Mesenchymal stem cell (in vitro differentiated cells and primary cell): ENCODE results near the gene PARP16.

Source experiments
- DNase-seq: peaks from one replicate; pipeline ENCODE4 v3.0.0-alpha.2; 2013
- H2AFZ ChIP-seq: one replicate; pipeline ENCODE4 v1.6.1; 2013; ENCODE audit warnings: low read depth, mild to moderate bottlenecking, control low read depth, inconsistent platforms, low read length, moderate library complexity
- H2AK5ac ChIP-seq: 2 replicates; pipeline ENCODE4 v1.6.1; 2013; ENCODE audit warnings: low read length, moderate library complexity, mild to moderate bottlenecking, inconsistent platforms; ENCODE audit not compliant: severe bottlenecking
- H2BK120ac ChIP-seq: one replicate; pipeline ENCODE4 v1.6.1; 2013; ENCODE audit warnings: low read depth, mild to moderate bottlenecking, inconsistent platforms, low read length, moderate library complexity
- H2BK12ac ChIP-seq, 2 experiments: one replicate each; pipeline ENCODE4 v1.6.1; 2013; ENCODE audit warnings: inconsistent platforms in 2 of 2, low read length in 2 of 2, mild to moderate bottlenecking in 2 of 2, moderate library complexity in 2 of 2, control low read depth in 1 of 2
- H2BK15ac ChIP-seq: one replicate; pipeline ENCODE4 v1.6.1; 2013; ENCODE audit warnings: mild to moderate bottlenecking, low read depth, inconsistent platforms; ENCODE audit not compliant: poor library complexity, severe bottlenecking
- H2BK5ac ChIP-seq: 2 replicates; pipeline ENCODE4 v1.6.1; 2013; ENCODE audit warnings: low read depth, mild to moderate bottlenecking, low read length, control low read depth, inconsistent platforms; ENCODE audit not compliant: poor library complexity, severe bottlenecking
- H3K14ac ChIP-seq, 2 experiments: one replicate each; pipeline ENCODE4 v1.6.1; 2013; ENCODE audit warnings: inconsistent platforms in 2 of 2, low read length in 2 of 2, control low read depth in 1 of 2, mild to moderate bottlenecking in 1 of 2, moderate library complexity in 1 of 2
- H3K18ac ChIP-seq, 2 experiments: one replicate each; pipeline ENCODE4 v1.6.1; 2013; ENCODE audit warnings: inconsistent platforms in 2 of 2, low read length in 2 of 2, control low read depth in 1 of 2, low read depth in 1 of 2, mild to moderate bottlenecking in 1 of 2
- H3K23ac ChIP-seq, 2 experiments: one replicate each; pipeline ENCODE4 v1.6.1; 2013; ENCODE audit warnings: inconsistent platforms in 2 of 2, low read length in 2 of 2, mild to moderate bottlenecking in 2 of 2, moderate library complexity in 2 of 2, control low read depth in 1 of 2
- H3K27ac ChIP-seq: 2 replicates; pipeline ENCODE4 v1.5.1; 2013; ENCODE audit warnings: mild to moderate bottlenecking, moderate library complexity, low read length, control low read depth, inconsistent platforms; ENCODE audit not compliant: poor library complexity, severe bottlenecking
- H3K27me3 ChIP-seq, 2 experiments: 2 replicates each; pipeline versions ENCODE4 v1.6.1 to v1.7.0; 2013; ENCODE audit warnings: low read length in 2 of 2, mild to moderate bottlenecking in 2 of 2, moderate library complexity in 2 of 2, control low read depth in 1 of 2, inconsistent platforms in 1 of 2; ENCODE audit not compliant: control insufficient read depth in 1 of 2, insufficient read depth in 1 of 2
- H3K36me3 ChIP-seq, 2 experiments: 2 replicates each; pipeline versions ENCODE4 v1.6.1 to v1.7.0; 2013; ENCODE audit warnings: low read length in 2 of 2, control low read depth in 1 of 2, inconsistent platforms in 1 of 2, low read depth in 1 of 2, mild to moderate bottlenecking in 1 of 2; ENCODE audit not compliant: insufficient read depth in 2 of 2, control insufficient read depth in 1 of 2
- H3K4ac ChIP-seq, 2 experiments: one replicate each; pipeline ENCODE4 v1.6.1; 2013; ENCODE audit warnings: inconsistent platforms in 2 of 2, low read length in 2 of 2, mild to moderate bottlenecking in 2 of 2, moderate library complexity in 2 of 2, control low read depth in 1 of 2, low read depth in 1 of 2
- H3K4me1 ChIP-seq: 2 replicates; pipeline ENCODE4 v1.6.1; 2013; ENCODE audit warnings: low read depth, low read length, control low read depth; ENCODE audit not compliant: control insufficient read depth, insufficient read depth
- H3K4me2 ChIP-seq: 2 replicates; pipeline ENCODE4 v1.6.1; 2013; ENCODE audit warnings: low read length, mild to moderate bottlenecking, inconsistent platforms; ENCODE audit not compliant: poor library complexity, severe bottlenecking
- H3K4me3 ChIP-seq, 2 experiments: 2 replicates each; pipeline versions ENCODE4 v1.5.1 to v1.7.0; 2013; ENCODE audit warnings: low read length in 2 of 2, mild to moderate bottlenecking in 2 of 2, control low read depth in 1 of 2, low read depth in 1 of 2; ENCODE audit not compliant: insufficient read depth in 1 of 2
- H3K79me1 ChIP-seq: replicated peaks from 2 replicates; pipeline ENCODE4 v1.6.1; 2013; ENCODE audit warnings: mild to moderate bottlenecking, control low read depth, low read length, inconsistent platforms; ENCODE audit not compliant: poor library complexity, severe bottlenecking
- H3K9ac ChIP-seq: 2 replicates; pipeline ENCODE4 v1.7.0; 2013; ENCODE audit warnings: mild to moderate bottlenecking, low read length, moderate library complexity
- H3K9me3 ChIP-seq: 2 replicates; pipeline ENCODE4 v1.7.0; 2013; ENCODE audit warnings: mild to moderate bottlenecking, low read length; ENCODE audit not compliant: control insufficient read depth
- H4K8ac ChIP-seq: one replicate; pipeline ENCODE4 v1.6.1; 2013; ENCODE audit warnings: inconsistent platforms, mild to moderate bottlenecking, low read length, moderate library complexity
- H4K91ac ChIP-seq: one replicate; pipeline ENCODE4 v1.6.1; 2013; ENCODE audit warnings: mild to moderate bottlenecking, low read length, inconsistent platforms
- WGBS: methylation state at CpG from one replicate; pipeline ENCODE4 v1.1.7; 2013; ENCODE audit warnings: mixed read lengths; 5-methylcytosine and 5-hydroxymethylcytosine counted together

The PARP16 gene

DNA sequence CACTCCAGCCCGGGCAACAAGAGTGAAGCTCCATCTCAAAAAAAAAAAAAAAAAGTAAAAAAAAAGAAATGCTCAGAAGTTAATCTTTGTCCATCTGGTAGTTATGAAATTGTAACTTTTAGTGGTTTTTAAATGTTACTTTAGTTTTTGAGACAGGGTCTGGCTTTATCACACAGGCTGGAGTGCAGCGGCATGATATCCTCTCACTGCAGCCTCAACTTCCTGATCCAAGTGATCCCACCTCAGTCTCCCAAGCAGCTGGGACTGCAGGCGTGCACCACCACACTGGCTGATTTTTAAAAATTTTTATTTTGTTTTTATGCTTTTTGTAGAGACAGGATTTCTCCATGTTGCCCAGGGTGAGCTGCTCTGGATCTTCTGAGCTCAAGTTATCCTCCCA, 19.1 kb upstream of the PARP16 start:
- Histone ChIP-seq H2BK120ac (no peak overlapping the region), H3K23ac (no peak overlapping the region), H3K4ac (no peak overlapping the region), H3K18ac (no peak overlapping the region), H3K27ac (no peak overlapping the region), H3K79me1 (no peaks in the 10 kb centered on the region), H3K9ac (no peak overlapping the region), H3K9me3 (no peaks in the 10 kb centered on the region), H3K4me3 (no peak overlapping the region), H3K36me3 (peaks cover 0 to 3% of the 10 kb centered on the region in 2 experiments), H3K27me3 (no peaks in the 10 kb centered on the region), H2AK5ac (no peak overlapping the region), H4K8ac (no peak overlapping the region), H2BK15ac (no peak overlapping the region), H3K14ac (no peak overlapping the region), H3K4me2 (no peak overlapping the region), H2AFZ (no peak overlapping the region), H4K91ac (no peak overlapping the region), H2BK5ac (no peak overlapping the region), H3K4me1 (peaks cover 7% of the 10 kb centered on the region), H2BK12ac (no peak overlapping the region)
- WGBS: no CpG with 5 or more reads among the region's 3 CpGs
- peak; percentile 74 for DNase-seq

DNA sequence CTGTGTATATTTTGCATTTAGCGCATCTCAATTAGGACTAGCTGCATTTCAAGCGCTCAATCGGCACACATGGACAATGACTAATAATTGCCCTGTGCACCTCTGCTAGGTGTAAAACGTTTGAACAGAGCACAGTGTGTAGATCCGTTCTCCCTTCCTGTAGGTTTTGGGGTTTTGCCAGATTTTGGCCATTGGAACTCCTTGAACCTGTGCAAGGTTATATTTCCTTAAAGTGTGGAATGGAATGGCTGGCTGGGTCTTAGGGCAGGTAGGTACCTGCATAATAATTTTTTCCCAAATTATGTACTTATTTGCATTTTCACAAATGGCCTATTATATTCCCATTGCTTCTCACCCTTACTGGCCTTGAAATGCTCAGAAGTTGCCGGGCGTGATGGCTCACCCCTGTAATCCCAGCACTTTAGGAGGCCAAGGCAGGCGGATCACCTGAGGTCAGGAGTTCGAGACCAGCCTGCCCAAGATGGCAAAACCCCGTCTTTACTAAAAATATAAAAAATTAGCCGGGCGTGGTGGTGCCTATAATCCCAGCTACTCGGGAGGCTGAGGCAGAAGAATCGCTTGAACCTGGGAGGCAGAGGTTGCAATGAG, 18.6 kb upstream of the PARP16 start:
- Histone ChIP-seq H2AFZ (no peak overlapping the region), H3K36me3 (peaks cover 0 to 3% of the 10 kb centered on the region in 2 experiments), H3K14ac (no peak overlapping the region), H3K27me3 (no peaks in the 10 kb centered on the region), H3K9ac (peak overlapping the region; percentile 97), H3K27ac (peak overlapping the region; percentile 58), H3K4me2 (peak overlapping the region; percentile 43), H2AK5ac (no peak overlapping the region), H2BK5ac (no peak overlapping the region), H3K4me1 (peaks cover 7% of the 10 kb centered on the region), H3K23ac (no peak overlapping the region), H3K79me1 (no peaks in the 10 kb centered on the region), H3K4ac (no peak overlapping the region), H4K91ac (no peak overlapping the region), H2BK12ac (no peak overlapping the region), H3K18ac (peak overlapping the region in 1 of 2 experiments; percentile 52), H3K4me3 (peak overlapping the region in 1 of 2 experiments; percentile 47), H2BK15ac (no peak overlapping the region), H2BK120ac (no peak overlapping the region), H4K8ac (no peak overlapping the region), H3K9me3 (no peaks in the 10 kb centered on the region)
- peak; percentile 99 for DNase-seq
- WGBS: 63% methylated on average over 14 of the region's 14 CpGs

GRCh38 chr15:65304381-65305149, 17.9 kb upstream of the PARP16 start, which contains the start of gene RNU5B-1:
Gene RNU5B-1 (plus strand): TSS chr15:65304677.
- H3K4me2 ChIP-seq: peak within 1 kb of the TSS; percentile 96
- peak within 1 kb of the TSS; percentile 69 for H2AFZ ChIP-seq
- peak within 1 kb of the TSS in 1 of 2 experiments; percentile 66 for H2BK12ac ChIP-seq
- peak within 1 kb of the TSS; percentile 25 for H4K91ac ChIP-seq
- H3K9me3 ChIP-seq: no peaks in the 10 kb centered on the region
- H3K9ac ChIP-seq: peak within 1 kb of the TSS; percentile 97
- no peak within 1 kb of the TSS for H2AK5ac ChIP-seq
- peak within 1 kb of the TSS; percentile 93 for H2BK120ac ChIP-seq
- H3K4me3 ChIP-seq: peak within 1 kb of the TSS in 1 of 2 experiments; percentile 78
- H3K23ac ChIP-seq: no peak within 1 kb of the TSS
- H3K4ac ChIP-seq: peak within 1 kb of the TSS; percentile 51 to 69
- peaks cover 0 to 3% of the 10 kb centered on the region in 2 experiments for H3K36me3 ChIP-seq
- H3K4me1 ChIP-seq: peaks cover 5% of the 10 kb centered on the region
- H4K8ac ChIP-seq: peak within 1 kb of the TSS; percentile 35
- peak within 1 kb of the TSS in 1 of 2 experiments; percentile 41 for H3K14ac ChIP-seq
- H3K27ac ChIP-seq: peak within 1 kb of the TSS; percentile 95
- H3K79me1 ChIP-seq: no peaks in the 10 kb centered on the region
- WGBS: 1% methylated on average over 24 of the region's 24 CpGs
- peak within 1 kb of the TSS; percentile 80 for H2BK15ac ChIP-seq
- peak; percentile 100 for DNase-seq
- H3K18ac ChIP-seq: peak within 1 kb of the TSS; percentile 52 to 79
- H3K27me3 ChIP-seq: no peaks in the 10 kb centered on the region
- no peak within 1 kb of the TSS for H2BK5ac ChIP-seq
